Peyer's patch (tissue), 4 donors: Measurements from ENCODE around the gene ADAMTSL4. TPM values are rescaled to one million over a fixed set of nuclear protein-coding genes. Genes with fewer than 3 reads are reported as not detected.

Experiments used
- DNase-seq, 3 donors: peaks; one replicate each; pipeline ENCODE4 v3.0.0-alpha.2; 2017 to 2019
- H3K27ac ChIP-seq, 4 donors: fragments of 200-600 bp; sonication (generic); one replicate each; pipeline ENCODE4 v1.5.1; 2016 to 2019
- H3K27me3 ChIP-seq, 2 donors: fragments of 200-600 bp; sonication (generic); one replicate each; pipeline ENCODE4 v1.5.1; 2019
- H3K36me3 ChIP-seq, 3 donors: fragments of 200-600 bp; sonication (generic); one replicate each; pipeline ENCODE4 v1.5.1; 2016 to 2019
- H3K4me1 ChIP-seq, 4 donors: fragments of 200-600 bp; sonication (generic); one replicate each; pipeline ENCODE4 v1.5.1; 2016 to 2019
- H3K4me3 ChIP-seq, 4 donors: fragments of 200-600 bp; sonication (generic); 1 replicate in 3 of 4; 2 replicates in 1 of 4; pipeline ENCODE4 v1.5.1; 2016 to 2019; ENCODE audit warnings: mild to moderate bottlenecking in 1 of 4
- H3K9me3 ChIP-seq, 4 donors: fragments of 200-600 bp; sonication (generic); one replicate each; pipeline ENCODE4 v1.5.1; 2016 to 2019; ENCODE audit warnings: mild to moderate bottlenecking in 1 of 4
- POLR2A ChIP-seq, 2 donors: fragments of 450-650 bp; IDR thresholded peaks; one replicate each; pipeline ENCODE4 v1.5.1; 2017; ENCODE audit warnings: antibody characterized with exemption in 2 of 2, mild to moderate bottlenecking in 2 of 2, moderate library complexity in 2 of 2
- total RNA-seq, 4 donors: library from RNA; depleted of rRNA; stranded (reverse); fragments of >200 nt; gene quantifications; one replicate each; pipeline ENCODE4 v1.1.0, GENCODE V29; 2016
- TF ChIP-seq, protein P1 (sequence below), 6 experiments: fragments of 450-650 bp in 4 of 6; fragments of 200-600 bp in 2 of 6; sonication (generic) in 1 of 6; IDR thresholded peaks; one replicate each; pipeline ENCODE4 v1.5.1; 2017 to 2019; ENCODE audit warnings: antibody characterized with exemption in 6 of 6, mild to moderate bottlenecking in 3 of 6, moderate library complexity in 1 of 6

The ADAMTSL4 gene
- 10 to 100 TPM in 3 of 4 donors, 1 to 10 TPM in 1; 2.3 to 28.9 (median 15.3) TPM for total RNA-seq

DNA sequence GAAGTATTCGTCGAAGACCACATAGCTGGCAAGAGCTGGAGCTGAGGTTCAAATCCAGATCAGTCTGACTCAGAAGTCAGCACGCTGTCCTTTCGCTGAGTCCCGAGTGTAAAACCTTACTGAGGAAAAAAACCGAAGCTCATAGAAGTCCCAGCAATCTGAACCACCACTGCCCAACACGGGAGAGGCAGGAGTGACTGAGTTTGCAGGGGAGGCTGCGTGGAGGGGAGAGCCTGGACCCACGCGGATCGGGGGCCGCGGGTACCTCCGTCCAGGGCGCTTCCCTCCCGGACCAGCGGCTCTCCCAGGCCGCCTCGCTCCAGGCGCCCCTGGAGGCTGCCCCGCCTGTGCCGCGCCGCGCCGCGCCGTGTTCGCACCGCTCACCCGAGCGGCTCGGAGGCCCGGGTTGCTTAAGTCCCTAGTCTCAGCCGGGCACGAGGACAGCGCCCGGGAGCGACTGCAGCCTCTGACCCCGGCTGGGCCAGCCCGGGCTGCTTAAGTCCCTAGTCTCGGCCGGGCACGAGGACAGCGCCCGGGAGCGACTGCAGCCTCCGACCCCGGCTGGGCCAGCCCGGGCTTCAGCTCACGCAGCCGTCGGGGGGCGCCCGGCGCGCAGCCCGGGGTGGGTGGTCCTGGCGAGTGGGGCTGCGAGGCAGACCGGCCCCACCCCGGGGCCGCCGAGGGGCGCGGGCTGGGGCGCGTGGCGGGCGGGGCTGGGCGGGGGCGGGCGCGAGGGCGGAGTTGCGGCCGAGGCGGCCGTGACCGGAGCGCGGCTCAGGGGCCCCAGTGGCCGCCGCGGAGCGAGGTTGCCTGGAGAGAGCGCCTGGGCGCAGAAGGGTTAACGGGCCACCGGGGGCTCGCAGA is at the start of gene ADAMTSL4:
Gene ADAMTSL4 (plus strand): TSS at position 777 of the 864 bp plus-strand sequence. CDS start 2,881 bp downstream, outside the sequence.
- DNase-seq = peak; percentile 26 to 78 (median 75)
- Histone ChIP-seq H3K4me1 (peaks cover 0 to 28% (median 10%) of the 10 kb centered on the region in 4 donors), H3K4me3 (peak within 1 kb of the TSS; percentile 43 to 69 (median 59)), H3K27me3 (no peaks in the 10 kb centered on the region), H3K9me3 (no peaks in the 10 kb centered on the region), H3K27ac (peak within 1 kb of the TSS; percentile 69 to 83 (median 76)), H3K36me3 (no peaks in the 10 kb centered on the region)
- no peak for TF ChIP-seq POLR2A (IDR thresholded peaks at IDR 0.05)
- TF ChIP-seq, protein P1, sequence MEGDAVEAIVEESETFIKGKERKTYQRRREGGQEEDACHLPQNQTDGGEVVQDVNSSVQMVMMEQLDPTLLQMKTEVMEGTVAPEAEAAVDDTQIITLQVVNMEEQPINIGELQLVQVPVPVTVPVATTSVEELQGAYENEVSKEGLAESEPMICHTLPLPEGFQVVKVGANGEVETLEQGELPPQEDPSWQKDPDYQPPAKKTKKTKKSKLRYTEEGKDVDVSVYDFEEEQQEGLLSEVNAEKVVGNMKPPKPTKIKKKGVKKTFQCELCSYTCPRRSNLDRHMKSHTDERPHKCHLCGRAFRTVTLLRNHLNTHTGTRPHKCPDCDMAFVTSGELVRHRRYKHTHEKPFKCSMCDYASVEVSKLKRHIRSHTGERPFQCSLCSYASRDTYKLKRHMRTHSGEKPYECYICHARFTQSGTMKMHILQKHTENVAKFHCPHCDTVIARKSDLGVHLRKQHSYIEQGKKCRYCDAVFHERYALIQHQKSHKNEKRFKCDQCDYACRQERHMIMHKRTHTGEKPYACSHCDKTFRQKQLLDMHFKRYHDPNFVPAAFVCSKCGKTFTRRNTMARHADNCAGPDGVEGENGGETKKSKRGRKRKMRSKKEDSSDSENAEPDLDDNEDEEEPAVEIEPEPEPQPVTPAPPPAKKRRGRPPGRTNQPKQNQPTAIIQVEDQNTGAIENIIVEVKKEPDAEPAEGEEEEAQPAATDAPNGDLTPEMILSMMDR (IDR thresholded peaks at IDR 0.05) = peak in 3 of 6 experiments; percentile 24 to 39 (median 30)

DNA sequence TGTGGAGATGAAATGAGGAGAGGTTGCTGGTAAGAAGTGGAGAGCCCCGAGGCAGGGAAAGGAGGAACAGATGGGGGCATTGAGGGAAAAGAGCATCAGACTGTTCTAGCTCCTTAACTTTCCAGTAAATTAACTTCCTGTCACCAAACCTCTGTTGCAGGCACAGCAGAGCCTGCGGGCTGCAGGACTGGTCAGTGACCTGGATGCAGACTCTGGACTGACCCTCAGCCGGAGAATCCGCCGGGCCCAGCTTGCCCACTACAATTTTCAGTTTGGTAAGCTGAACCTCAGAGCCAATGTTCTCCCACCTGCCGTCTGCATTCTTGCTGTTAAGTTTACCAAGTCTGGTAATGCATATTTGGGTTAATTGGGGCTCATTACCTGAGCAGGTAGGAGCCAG is 43.8 kb upstream of the ADAMTSL4 start:
- Histone ChIP-seq H3K4me3 (no peak overlapping the region), H3K27me3 (no peaks in the 10 kb centered on the region), H3K27ac (no peak overlapping the region), H3K4me1 (peaks cover 0 to 4% (median 0%) of the 10 kb centered on the region in 4 donors), H3K9me3 (no peaks in the 10 kb centered on the region), H3K36me3 (peaks cover 0 to 43% (median 0%) of the 10 kb centered on the region in 3 donors)
- DNase-seq = no peak
- TF ChIP-seq POLR2A (IDR thresholded peaks at IDR 0.05) = no peak
- TF ChIP-seq, protein P1 (IDR thresholded peaks at IDR 0.05) = no peak

DNA sequence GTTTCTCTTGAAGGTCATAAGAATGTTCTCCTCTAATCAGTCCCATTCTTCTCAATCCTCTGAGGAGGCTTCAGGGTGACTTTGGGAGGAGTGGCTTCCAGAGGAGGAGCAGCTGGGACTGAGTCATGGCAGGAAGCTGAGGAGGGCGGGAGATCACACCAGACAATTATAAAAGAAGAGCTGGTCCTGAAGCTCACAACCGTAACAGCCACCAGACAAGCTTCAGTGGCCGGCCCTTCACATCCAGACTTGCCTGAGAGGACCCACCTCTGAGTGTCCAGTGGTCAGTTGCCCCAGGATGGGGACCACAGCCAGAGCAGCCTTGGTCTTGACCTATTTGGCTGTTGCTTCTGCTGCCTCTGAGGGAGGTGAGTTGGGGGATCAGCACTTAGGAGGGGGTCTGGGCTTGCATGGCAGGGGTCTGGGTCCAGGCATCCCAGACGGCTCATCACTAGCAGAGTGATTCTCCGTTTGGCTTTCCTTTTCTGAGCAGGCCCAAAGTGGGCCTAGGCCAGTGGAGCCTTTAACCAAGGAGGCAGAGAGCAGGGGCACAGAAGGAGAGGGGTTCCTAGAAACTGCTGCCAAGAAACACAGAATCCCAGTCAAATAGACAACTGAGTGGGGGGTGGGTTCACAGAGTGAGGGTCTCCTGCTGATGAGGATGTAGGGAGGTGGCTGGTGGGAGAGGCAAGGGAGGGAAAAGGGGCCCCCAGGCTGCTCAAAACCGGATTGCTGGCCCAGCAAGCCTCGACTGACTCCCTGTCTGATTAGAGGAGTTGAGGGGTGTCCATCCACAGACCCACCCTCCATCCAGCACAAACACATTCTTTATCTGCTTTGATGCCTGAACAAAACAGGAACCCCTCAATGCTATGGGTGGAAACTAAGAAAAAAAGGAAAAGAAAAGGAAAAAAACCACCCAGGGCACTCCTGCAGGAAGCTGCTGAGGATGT is 41.0 kb upstream of the ADAMTSL4 start, which contains the start of gene ECM1:
Gene ECM1 (plus strand): TSS at position 198 of the 953 bp plus-strand sequence. CDS start 101 bp downstream, at position 299.
- Histone ChIP-seq H3K27me3 (no peaks in the 10 kb centered on the region), H3K9me3 (no peaks in the 10 kb centered on the region), H3K4me1 (peaks cover 0 to 4% (median 0%) of the 10 kb centered on the region in 4 donors), H3K36me3 (peaks cover 0 to 36% (median 0%) of the 10 kb centered on the region in 3 donors), H3K27ac (peak within 1 kb of the TSS in 3 of 4 donors; percentile 17 to 80 (median 61)), H3K4me3 (peak within 1 kb of the TSS in 1 of 4 donors; percentile 11)
- peak in 1 of 3 donors; percentile 72 for DNase-seq
- TF ChIP-seq POLR2A (IDR thresholded peaks at IDR 0.05) = no peak
- TF ChIP-seq, protein P1 (IDR thresholded peaks at IDR 0.05) = no peak

DNA sequence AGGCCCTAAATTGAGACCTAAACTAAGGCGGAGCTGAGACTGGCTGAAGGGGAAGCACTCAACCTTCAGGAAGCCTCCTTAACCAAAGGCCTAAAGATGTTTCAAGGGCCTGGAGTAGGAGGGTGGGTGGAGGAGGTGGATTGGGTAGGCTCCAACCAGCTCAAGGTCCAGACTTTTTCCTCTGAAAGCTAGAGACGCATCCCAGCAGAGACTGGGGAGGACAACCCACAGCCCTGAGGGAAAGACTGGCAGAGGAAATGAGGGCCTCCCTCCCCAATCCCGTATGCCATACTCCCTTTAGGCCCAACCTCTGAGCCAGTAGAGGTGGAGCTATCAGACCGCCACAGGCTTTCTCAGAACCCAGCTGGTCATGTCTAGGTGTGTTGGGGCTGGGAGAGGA is 40.2 kb upstream of the ADAMTSL4 start:
- TF ChIP-seq POLR2A (IDR thresholded peaks at IDR 0.05) = no peak
- TF ChIP-seq, protein P1 (IDR thresholded peaks at IDR 0.05) = no peak
- H3K4me1 ChIP-seq = peaks cover 0 to 4% (median 0%) of the 10 kb centered on the region in 4 donors
- no peak overlapping the region for H3K4me3 ChIP-seq
- DNase-seq = no peak
- H3K36me3 ChIP-seq = peaks cover 0 to 32% (median 0%) of the 10 kb centered on the region in 3 donors
- no peaks in the 10 kb centered on the region for H3K9me3 ChIP-seq
- no peak overlapping the region for H3K27ac ChIP-seq
- no peaks in the 10 kb centered on the region for H3K27me3 ChIP-seq

DNA sequence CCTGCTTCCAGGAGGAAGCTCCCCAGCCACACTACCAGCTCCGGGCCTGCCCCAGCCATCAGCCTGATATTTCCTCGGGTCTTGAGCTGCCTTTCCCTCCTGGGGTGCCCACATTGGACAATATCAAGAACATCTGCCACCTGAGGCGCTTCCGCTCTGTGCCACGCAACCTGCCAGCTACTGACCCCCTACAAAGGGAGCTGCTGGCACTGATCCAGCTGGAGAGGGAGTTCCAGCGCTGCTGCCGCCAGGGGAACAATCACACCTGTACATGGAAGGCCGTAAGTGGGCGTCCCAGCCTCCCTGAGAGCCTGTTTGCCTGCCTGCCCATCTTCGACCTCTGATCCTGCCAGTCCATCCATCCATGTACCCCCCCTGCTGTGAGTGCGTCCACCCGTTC is 37.7 kb upstream of the ADAMTSL4 start:
- Histone ChIP-seq H3K4me3 (no peak overlapping the region), H3K4me1 (peaks cover 0 to 11% (median 4%) of the 10 kb centered on the region in 4 donors)

More for the DNA sequence above, 37.7 kb upstream of the ADAMTSL4 start:
- DNase-seq = no peak
- no peaks in the 10 kb centered on the region for H3K27me3 ChIP-seq
- no peak overlapping the region for H3K27ac ChIP-seq
- no peaks in the 10 kb centered on the region for H3K9me3 ChIP-seq
- TF ChIP-seq, protein P1 (IDR thresholded peaks at IDR 0.05) = no peak
- TF ChIP-seq POLR2A (IDR thresholded peaks at IDR 0.05) = no peak
- peaks cover 0 to 8% (median 0%) of the 10 kb centered on the region in 3 donors for H3K36me3 ChIP-seq
